NAMALWA (cell line): ENCODE measurements around the gene STK11.

Experiments used
- DNase-seq: peaks from one replicate; pipeline ENCODE4 v3.0.0-alpha.2; 2015; ENCODE audit warnings: low spot score

STK11 gene

DNA sequence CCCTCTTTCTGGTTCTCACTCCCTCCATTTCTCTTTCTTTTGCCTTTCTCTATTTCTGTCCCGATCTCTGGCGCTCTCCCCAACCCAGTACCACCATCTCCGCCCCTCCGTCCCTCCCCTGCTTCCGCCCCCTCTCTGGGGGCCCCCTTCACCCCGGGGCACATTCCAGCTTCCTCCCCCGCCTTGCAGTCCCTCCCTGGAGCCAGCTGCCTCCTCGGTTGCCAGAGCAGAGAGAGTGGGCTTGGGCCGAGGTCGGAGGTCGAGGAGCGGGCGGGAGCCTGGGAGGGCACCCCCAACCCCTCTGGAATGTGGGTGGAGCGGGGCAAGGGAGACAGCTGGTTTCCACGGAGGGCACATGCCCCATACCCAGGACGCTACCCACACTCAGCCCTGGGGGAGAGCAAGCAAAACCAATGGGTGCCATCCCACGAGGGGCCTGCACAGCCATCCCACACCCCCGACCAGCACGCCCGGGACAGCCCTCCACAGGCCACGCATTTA, 57.1 kb downstream of the STK11 start:
- peak; percentile 35 for DNase-seq

DNA sequence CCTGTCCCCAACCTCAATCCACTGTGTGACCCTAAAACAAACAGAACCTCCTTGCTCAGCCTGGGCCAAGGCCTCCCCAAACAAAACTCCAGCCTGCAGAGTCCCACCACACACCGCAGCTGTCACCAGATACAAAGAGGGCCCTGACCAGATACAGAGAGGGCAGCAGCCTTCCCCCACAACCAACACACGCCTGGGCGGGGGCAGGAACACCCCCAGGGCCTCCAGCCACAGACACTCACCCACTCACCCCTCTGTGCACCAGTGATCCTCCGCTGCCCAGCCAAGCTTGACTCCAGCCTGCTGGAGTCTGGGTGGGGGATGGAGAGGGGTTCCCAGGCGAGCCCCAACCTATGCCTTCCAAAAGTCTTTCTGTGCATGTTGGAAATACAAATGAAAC, 57.6 kb downstream of the STK11 start:
- DNase-seq: peak; percentile 52

DNA sequence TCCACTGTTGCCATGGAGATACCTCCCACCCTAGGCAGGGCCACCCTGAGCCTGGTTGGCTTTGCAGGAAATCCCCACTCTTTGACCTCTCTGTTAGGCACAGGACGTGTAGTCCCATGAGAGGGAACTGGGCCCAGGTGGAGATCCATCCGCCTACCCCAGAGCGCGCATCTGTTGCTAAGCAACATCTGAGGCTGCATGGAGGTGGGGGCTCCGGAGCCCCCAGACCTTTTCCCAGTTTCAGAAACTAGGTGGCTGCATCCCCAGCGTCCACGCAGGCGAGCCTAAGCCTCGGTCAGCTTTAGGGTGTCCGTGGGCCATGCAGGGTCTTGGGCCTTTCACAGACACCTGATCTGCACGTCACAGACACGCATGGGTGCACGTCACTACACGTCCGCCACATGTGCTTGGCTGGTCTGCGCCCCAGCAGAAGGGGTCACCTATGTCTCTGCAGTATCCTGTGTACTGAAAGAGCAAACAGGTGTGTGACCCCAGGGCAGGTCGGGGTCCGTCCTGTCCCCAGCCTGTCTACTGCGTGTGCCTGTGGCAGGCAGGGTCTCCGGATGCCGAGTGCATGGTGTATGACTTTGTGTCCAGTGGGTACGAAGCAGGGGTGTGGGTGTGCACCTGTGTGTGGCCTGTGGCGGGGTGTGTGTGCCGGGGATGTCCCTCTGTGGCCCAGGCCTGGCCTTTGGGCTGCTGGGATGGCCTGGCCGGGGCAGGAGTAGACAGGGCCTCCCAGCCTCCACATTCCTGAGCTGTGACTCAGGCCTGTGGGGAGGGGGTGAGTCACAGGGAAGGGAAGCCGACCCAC, 59.4 kb downstream of the STK11 start:
- peak; percentile 92 for DNase-seq

DNA sequence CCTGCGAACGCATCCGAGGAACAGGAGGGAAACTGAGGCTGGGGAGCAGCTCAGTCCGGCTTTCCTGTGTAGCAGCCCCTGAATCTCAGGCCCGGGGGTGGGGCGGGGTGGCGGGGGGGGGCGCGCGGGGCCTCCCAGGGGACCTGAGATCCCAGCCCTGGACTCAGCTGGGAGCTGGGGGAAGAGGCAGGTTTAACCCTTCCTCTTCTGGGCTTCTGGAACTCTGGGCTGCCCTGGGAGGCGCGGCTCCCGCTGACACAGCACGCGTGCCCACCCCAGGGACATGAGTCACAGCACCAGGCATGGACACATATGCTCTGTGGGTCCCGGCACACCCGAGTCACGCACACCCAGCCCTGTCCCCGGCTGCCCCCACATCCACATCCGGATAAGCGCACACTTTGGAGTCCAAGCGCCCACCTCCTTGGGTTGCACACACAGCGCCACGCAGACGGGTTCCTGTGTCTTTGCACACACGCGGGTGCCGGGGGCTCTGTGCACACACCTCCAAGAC, 60.1 kb downstream of the STK11 start:
- no peak for DNase-seq

DNA sequence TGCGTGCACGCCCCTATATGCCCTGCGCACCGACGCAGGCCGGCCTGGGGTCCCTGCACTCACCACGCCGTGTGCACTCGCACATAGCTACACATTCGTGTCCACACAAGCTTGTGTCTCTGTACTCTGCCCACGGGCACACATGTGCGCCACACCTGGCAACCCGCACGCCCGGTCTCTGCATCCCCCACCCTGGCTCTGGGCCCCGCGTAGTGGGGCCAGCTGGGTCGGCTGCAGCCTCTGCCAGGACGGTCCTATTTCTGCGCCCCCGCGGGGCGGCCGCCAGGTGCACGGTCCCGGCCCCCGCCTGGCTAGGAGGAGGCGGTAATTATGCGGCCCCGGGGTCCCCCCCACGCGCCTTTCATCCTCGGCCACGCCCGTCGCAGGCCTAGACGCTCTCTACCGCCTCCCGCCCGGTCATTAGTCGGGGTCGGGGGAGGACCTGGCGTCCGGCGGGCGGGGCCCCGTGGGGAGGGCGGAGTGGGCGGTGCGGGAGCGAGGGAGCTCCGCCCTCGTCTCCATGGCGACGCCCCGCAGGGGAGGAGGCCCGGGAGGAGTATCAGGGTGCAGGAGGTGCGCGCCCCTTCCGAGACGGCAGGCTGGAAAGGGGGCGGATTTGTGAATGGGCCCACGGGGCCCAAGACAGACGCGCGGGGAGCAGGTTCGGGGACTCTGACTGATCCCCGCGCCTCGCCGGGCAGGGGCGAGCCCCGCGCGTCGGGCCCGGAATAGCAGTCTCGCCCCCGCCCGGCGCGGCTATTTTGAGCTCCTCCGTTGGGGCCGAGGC, 60.7 kb downstream of the STK11 start:
- DNase-seq: peak; percentile 94

DNA sequence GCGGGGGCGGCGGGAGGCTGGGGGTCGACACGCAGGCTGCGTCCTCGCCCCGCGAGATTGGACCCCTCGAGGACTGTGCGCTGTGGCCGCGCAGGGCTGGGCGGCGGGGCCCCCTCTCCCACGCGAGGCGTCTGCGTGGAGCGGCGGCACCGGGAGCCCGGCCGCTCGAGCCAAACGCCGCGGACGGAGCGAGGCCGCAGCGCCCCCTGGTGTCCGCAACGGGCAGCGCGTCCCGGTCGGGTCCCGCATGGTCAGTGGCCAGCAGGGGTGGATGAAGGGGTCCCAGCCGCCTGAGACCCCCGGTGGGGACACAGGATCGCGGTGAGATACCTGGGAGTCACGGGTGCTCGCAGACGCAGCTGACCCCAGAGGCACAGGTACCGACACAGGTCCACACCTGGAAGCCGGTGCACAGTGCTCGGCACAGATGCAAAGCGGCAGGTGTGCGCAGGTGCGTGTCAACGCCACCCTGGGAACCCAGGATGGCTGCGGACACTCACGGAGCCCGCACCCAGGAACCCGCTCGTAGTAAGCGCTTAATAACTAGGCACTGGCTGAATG, 61.4 kb downstream of the STK11 start:
- peak; percentile 62 for DNase-seq

DNA sequence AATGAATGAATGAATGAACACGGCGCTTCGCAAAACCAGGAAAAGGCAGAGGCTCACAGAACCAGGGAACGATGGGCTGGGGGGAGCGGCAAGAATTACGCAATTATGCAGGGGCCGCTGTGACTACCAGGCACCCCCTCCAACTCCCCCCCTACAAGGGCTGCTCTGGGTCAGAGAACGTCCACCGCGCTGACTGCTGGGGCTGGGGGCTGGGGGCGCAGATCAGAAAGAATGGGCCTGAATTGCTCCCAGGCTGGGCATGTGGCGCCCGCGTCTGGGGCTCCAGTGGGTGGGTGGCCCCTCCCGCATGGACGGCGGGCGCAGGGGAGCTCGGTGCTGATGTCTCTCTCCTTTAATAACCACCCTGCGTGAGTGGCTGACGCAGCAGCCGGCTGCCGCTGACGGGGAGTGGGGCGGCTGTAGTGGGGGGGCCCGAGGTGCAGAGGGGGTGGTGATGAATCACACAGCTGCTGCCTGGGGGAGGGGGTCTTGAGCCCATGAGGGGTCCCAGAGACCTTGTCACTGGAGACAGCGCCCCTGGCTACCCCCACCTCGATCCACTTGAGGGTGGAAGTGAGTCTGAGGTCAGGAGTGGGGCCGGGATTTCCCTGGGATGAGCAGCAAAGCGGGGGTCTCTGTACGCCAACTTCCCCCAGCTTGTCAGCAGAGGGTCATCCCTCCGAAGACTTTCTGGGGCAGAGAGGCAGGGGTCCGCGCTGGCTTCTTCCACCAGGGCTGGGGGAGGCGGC, 62.1 kb downstream of the STK11 start:
- no peak for DNase-seq

DNA sequence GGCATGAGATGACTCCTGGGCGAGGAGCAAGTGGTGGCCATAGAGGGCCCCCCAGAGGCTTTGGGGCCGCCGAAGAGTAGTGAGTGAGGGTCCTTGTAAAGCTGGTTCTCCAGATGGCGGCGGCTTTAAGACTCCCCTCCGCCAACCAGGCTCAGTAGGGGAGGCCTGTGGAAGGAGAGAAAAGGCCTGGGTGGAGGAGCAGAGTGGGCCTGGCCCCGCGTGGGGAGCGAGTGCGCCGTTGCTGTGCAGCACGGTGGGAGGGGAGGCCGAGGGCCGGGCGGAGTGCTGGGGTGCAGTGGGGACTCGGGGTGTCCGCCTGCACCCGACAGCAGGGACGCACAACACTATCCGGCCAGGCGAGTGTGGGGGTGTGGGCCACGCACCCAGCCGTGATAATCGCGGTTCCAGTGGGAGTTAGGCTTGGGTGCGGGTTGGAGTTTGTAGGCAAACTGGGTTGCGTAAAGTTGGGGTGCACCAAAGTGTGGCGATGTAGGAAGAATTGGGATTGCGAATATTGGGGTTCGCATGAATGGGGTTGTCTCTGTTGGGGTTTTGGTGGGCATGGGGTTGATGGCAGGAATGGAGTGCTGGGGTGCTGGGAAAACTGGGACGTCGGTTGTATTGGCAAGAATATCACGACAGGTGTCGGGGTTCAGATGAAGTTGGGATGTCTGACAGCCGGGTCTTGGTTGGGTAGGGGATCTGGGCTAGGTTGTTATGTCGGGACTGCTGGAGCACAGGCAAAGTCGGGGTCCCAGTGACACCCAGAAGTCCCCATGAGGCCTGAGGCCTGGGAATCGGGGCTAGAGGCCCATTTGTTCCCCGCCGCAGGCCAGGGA, 62.9 kb downstream of the STK11 start:
- no peak for DNase-seq

DNA sequence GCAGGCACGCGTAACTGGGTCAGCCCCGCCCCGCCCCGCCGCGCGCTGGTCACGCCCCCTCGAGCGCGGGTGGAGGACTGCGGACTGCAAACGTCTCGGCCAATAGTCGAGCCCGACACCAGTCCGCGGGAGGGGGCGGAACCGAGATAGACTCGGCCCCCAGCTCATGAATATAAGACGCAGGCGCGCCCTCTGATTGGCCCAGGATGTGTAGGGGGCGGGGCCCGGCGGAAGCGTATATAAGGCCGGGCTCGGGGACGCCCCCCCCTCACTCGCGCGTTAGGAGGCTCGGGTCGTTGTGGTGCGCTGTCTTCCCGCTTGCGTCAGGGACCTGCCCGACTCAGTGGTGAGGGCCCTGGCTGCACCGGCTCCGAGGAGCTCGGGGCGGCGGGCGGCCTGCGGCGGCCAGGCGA, 63.5 kb downstream of the STK11 start, which contains the start of gene CIRBP:
CIRBP (plus strand) TSS at position 268 of the 413 bp plus-strand sequence. CDS start 1,602 bp downstream, outside the sequence.
- DNase-seq: peak; percentile 98

DNA sequence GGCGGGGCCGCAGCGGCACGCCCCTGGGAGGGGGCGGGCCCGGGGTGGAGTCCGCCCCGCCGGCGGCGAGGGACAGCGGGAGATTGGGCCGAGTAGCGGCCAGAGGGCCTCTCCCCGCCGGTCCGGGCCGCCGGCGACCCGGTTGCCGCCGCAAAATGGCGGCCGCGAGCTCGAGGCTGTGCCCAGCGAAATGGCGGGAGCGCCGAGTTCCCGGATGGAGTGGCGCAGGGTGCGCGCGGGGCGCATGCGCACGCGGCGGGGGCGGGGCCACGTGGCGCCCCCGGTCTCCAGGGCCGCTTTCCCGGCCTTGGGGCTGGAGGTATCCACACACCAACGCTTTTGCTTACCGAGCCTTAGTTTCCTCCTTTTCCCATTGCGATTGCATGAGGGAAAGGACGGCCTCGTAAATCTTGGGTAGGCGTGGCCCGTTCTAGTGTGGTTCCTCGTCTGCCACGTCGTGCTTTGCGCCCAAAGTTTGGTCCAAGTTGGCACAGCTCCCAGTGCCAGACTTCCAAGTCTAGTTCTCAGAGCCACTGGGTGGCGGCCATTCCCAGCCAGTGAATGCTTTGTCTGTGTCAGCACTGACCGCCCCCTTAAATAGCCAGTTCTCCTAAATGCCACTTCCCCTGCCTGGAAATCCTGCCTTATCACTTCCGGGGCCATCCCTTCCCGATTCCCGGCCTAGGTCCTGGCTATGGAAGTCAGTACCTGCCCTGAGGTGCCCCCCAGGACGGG, 64.1 kb downstream of the STK11 start:
- DNase-seq: peak; percentile 88

DNA sequence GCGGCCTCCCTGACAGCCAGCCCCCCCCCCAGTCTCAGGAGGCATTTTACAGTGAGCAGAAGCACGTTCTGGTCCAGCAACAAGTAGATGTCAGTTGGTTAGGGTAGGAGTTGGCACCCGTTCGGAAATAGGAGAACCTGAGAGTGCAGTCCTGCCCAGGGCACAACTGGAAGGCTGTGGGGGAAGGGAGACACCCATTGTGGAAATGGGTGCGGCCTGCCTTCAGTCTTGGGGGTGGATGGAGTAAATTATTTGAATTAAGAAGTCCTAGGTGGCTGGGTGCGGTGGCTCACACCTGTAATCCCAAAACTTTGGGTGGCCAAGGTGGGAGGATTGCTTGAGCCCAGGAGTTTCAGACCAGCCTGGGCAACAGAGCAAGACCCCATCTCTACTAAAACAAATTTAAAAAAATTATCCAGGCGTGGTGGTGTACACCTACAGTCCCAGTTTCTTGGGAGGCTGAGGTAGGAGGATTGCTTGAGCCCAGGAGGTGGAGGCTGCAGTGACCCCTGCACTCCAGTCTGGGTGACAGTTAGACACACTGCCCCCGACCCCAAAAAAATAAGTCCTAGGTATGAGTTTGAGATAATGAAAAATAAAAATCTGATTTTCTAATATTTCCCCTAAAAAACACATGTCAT, 64.8 kb downstream of the STK11 start:
- DNase-seq: peak; percentile 52

DNA sequence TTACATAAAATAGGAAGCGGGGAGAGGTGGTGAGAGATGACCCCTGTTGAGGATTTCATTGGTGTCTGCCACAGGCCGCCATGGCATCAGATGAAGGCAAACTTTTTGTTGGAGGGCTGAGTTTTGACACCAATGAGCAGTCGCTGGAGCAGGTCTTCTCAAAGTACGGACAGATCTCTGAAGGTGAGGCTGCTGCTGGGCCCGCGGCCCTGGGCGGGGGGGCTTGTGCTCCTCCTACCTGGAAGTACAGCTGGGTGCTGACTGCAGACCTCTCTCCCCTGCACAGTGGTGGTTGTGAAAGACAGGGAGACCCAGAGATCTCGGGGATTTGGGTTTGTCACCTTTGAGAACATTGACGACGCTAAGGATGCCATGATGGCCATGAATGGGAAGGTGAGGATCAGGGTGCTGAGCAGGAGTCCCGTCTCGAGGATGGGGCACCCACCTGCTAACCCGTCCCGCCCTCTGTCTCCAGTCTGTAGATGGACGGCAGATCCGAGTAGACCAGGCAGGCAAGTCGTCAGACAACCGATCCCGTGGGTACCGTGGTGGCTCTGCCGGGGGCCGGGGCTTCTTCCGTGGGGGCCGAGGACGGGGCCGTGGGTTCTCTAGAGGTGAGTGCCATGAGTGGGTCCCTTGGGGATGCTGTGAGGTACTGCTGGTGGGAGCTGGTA, 65.4 kb downstream of the STK11 start:
- no peak for DNase-seq

DNA sequence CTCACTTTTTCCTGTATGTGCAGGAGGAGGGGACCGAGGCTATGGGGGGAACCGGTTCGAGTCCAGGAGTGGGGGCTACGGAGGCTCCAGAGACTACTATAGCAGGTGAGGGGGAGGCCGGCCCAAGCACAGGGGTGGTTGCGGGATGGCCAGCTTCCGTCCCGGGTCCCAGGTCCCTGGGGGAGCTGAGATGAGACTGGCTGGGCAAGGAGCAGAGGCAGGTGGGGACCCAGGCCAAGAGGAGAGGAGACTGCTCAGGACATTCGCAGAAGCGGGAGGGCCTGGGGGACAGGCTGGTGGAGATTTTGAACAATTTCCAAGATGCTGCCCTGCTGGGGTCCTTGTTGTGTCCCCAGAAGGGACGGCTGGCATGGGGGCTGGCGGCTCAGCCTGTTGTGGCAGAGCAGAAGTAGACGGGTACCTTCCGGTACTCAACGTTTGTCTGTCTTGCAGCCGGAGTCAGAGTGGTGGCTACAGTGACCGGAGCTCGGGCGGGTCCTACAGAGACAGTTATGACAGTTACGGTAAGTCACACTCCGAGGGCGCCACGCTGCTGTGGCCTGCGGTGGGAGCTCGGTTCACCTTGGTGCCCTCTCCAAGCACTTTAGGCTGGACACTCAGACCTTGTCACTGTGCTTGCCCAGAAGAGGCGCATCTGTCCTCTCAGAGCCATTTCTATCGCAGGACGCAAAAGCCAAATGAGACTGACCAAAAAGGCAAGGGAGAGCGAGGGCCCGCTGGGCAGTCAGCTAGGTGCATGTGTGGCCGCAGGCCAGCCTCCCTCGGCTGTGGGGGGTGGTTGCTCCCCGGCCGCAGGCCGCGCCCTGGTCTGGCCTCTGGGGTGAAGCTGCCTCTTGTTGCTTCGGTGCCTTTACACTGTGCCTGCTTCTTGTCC, 66.2 kb downstream of the STK11 start:
- no peak for DNase-seq

DNA sequence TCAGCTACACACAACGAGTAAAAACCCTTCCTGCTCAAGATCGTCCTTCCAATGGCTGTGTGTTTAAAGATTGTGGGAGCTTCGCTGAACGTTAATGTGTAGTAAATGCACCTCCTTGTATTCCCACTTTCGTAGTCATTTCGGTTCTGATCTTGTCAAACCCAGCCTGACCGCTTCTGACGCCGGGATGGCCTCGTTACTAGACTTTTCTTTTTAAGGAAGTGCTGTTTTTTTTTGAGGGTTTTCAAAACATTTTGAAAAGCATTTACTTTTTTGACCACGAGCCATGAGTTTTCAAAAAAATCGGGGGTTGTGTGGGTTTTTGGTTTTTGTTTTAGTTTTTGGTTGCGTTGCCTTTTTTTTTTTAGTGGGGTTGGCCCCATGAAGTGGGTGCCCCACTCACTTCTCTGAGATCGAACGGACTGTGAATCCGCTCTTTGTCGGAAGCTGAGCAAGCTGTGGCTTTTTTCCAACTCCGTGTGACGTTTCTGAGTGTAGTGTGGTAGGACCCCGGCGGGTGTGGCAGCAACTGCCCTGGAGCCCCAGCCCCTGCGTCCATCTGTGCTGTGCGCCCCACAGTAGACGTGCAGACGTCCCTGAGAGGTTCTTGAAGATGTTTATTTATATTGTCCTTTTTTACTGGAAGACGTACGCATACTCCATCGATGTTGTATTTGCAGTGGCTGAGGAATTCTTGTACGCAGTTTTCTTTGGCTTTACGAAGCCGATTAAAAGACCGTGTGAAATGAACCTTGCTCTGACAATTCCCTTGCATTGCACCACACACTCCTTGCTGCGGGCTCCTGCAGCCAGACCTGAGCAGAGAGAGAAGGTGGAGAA, 67.1 kb downstream of the STK11 start:
- no peak for DNase-seq

DNA sequence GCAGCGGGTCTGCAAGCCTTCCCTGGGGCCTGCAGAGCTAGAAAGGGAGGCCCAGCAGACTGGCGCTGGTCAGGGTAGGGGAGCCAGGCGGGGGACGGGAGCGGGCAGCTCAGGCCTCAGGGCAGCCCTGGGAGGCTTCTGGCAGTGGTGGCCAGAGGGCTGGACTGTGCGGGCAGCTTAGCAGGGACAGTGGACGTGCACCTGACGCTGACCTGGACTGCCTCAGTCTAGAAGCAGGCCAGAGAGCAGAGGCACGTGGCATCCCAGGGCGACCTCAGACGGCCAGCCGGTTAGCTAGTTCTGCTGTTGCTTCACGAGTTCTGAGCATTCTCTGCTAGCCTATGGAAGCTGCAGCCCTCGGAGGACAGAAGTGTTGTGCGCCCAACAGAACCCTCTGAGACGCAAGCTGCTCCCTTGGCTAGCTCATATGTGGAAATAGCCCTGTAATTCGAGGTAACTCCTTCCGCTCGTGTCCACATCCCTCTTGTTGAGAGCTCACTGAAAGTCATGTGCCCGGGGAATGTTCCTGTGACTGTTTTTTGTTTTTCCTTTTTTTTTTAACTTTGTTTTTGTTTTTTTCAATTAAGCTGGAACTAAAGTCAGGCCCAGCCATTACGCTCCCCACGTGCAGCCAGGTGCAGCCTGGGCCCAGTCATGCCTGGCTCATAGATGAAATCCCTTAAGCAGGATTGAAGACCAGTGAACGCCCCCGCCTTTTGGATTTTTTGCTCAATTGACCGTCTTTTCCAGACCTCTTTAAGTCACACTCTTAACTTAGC, 67.9 kb downstream of the STK11 start:
- no peak for DNase-seq
